ENCODE results near the gene DSC1. TPM values are rescaled to one million over a fixed set of nuclear protein-coding genes. Genes with fewer than 3 reads are reported as not detected.
"Not testable (repeated sequence)": the region's sequence is repeated elsewhere in the genome, so short reads cannot be mapped to it uniquely, and the experiment has no call there.

The DSC1 gene
- total and polyA plus RNA-seq, 2 of the 4 experiments (the other 2 are of a cell fraction): not detected

DNA sequence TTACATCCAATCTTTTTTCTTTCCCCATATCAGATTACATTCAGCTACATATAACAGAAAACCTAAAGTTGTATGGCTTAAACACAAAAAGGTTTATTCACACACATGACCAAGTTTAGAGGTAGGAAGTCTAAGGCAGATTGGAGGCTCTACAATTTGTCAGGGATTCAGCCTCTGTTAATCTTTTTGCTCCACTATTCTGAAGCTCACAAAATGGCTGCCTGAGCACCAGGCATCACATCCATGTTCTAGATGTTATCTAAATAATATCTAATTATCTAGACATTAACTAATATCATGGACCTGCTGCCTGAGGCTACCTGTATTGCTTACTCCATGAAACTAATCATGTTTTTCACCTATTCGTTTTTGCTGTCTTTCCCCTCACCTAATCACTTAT lies 36.8 kb downstream of the DSC1 start:
- no peak overlapping the region for H2AK5ac ChIP-seq (ENCODE audit: low read depth, low read length)
- no peaks in the 10 kb centered on the region for H3K9me3 ChIP-seq (ENCODE audit: control insufficient read depth, insufficient read depth, low read length)
- H3K4me3 ChIP-seq (ENCODE audit: insufficient read depth, low read depth, low read length): no peak overlapping the region
- in situ Hi-C loops (cut with MboI; ENCODE audit: low sequenced_read_pairs) (no loop called here), dilution Hi-C loops (cut with HindIII; ENCODE audit: low sequenced_read_pairs, unreplicated experiment) (no loop called here), intact Hi-C loops (cut with micrococcal nuclease) (no loop called here)
- H2AK9ac ChIP-seq (replicated peaks; ENCODE audit: low read depth, low read length, poor library complexity): no peak overlapping the region
- no peak overlapping the region for H4K5ac ChIP-seq (ENCODE audit: low read depth, low read length)
- no peak for TF ChIP-seq BHLHE40 (IDR thresholded peaks at IDR 0.05; ENCODE audit: low read depth, low read length)
- TF ChIP-seq NFE2L2 (IDR thresholded peaks at IDR 0.05; ENCODE audit: low read depth, low read length): no peak
- no peak for TF ChIP-seq RAD21 (IDR thresholded peaks at IDR 0.05; ENCODE audit: low read length)
- TF ChIP-seq MAZ (IDR thresholded peaks at IDR 0.05; ENCODE audit: borderline replicate concordance, low read depth, low read length): no peak
- H3K27ac ChIP-seq (ENCODE audit: insufficient read depth, low read length): no peak overlapping the region
- H4K8ac ChIP-seq (ENCODE audit: low read depth in 2 of 2, low read length in 2 of 2): no peak overlapping the region
- H2BK15ac ChIP-seq (ENCODE audit: low read depth, low read length): no peak overlapping the region
- no peak overlapping the region for H3K18ac ChIP-seq (ENCODE audit: low read depth, low read length)
- H3K4me2 ChIP-seq (ENCODE audit: low read depth, low read length): no peak overlapping the region
- H3K14ac ChIP-seq (replicated peaks; ENCODE audit: low read depth, low read length): no peak overlapping the region
- CTCF ChIA-PET: interaction anchor here (0.6 kb wide), 1 partner anchor 1088 kb away, joined by 5 read pairs; no protein-coding TSS in a partner anchor
- no peak overlapping the region for H3K56ac ChIP-seq (ENCODE audit: extremely low read depth, insufficient read depth, low read length)
- H2BK20ac ChIP-seq (ENCODE audit: low read depth, low read length): no peak overlapping the region
- no peak overlapping the region for H2AFZ ChIP-seq (replicated peaks; ENCODE audit: low read length, poor library complexity)
- POLR2A ChIA-PET (ENCODE audit: unreplicated experiment): no interaction called here
- no peaks in the 10 kb centered on the region for H3K79me1 ChIP-seq (ENCODE audit: low read depth in 1 of 2, low read length in 2 of 2)
- no peaks in the 10 kb centered on the region for H3K36me3 ChIP-seq (ENCODE audit: control insufficient read depth, insufficient read depth, low read length)
- no peak overlapping the region for H2BK120ac ChIP-seq (ENCODE audit: low read depth, low read length)
- no peak for ATAC-seq (ENCODE audit: low read depth)
- H3K9ac ChIP-seq (ENCODE audit: low read depth, low read length): no peak overlapping the region
- H3K4me1 ChIP-seq (ENCODE audit: control insufficient read depth, insufficient read depth, low read length): no peaks in the 10 kb centered on the region
- no peaks in the 10 kb centered on the region for H4K20me1 ChIP-seq (ENCODE audit: insufficient read depth, low read length)
- WGBS, 2 experiments (ENCODE audit: extremely low coverage in 2 of 2, insufficient read length in 1 of 2): no CpG with 5 or more reads among the region's 1 CpG
- H3K9me1 ChIP-seq (ENCODE audit: insufficient read depth, low read length): no peaks in the 10 kb centered on the region
- H4K91ac ChIP-seq (ENCODE audit: insufficient read depth, low read depth, low read length): no peak overlapping the region
- DNase-seq: no peak
- no peaks in the 10 kb centered on the region for H3K27me3 ChIP-seq (ENCODE audit: control insufficient read depth, insufficient read depth, low read length)
- no TSS peak for BruUV-seq (replicated peaks)
- H3K23ac ChIP-seq (ENCODE audit: low read depth, low read length): no peak overlapping the region
- H2BK5ac ChIP-seq (ENCODE audit: low read depth, low read length, poor library complexity, severe bottlenecking): no peak overlapping the region
- no peak overlapping the region for H3K4ac ChIP-seq (ENCODE audit: low read depth, low read length)

DNA sequence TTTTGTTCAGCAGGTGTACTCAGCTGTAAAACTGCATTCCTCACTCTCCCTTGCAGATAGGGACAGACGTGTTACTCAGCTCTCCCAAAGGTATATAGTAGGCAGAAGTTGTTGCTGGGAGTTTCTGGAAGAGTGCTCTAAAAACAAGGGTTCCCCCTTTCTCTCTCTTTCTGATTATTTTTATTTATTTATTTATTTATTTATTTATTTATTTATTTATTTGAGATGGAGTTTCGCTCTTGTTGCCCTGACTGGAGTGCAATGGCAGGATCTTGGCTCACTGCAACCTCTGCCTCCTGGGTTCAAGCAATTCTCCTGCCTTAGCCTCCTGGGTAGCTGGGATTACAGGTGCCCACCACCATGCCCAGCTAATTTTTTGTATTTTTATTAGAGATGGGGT lies 39.5 kb downstream of the DSC1 start:
- H2BK15ac ChIP-seq (ENCODE audit: low read depth, low read length); H3K9me3 ChIP-seq (ENCODE audit: control insufficient read depth, insufficient read depth, low read length); H3K4me3 ChIP-seq (ENCODE audit: insufficient read depth, low read depth, low read length); CTCF ChIA-PET; H3K14ac ChIP-seq (replicated peaks; ENCODE audit: low read depth, low read length); H3K27ac ChIP-seq (ENCODE audit: insufficient read depth, low read length); BruUV-seq (replicated peaks); H2AK5ac ChIP-seq (ENCODE audit: low read depth, low read length); POLR2A ChIA-PET (ENCODE audit: unreplicated experiment); H4K91ac ChIP-seq (ENCODE audit: insufficient read depth, low read depth, low read length); H2AFZ ChIP-seq (replicated peaks; ENCODE audit: low read length, poor library complexity); H4K20me1 ChIP-seq (ENCODE audit: insufficient read depth, low read length); H3K23ac ChIP-seq (ENCODE audit: low read depth, low read length); H3K9me1 ChIP-seq (ENCODE audit: insufficient read depth, low read length); H2BK5ac ChIP-seq (ENCODE audit: low read depth, low read length, poor library complexity, severe bottlenecking); H2AK9ac ChIP-seq (replicated peaks; ENCODE audit: low read depth, low read length, poor library complexity); H3K4me1 ChIP-seq (ENCODE audit: control insufficient read depth, insufficient read depth, low read length); in situ Hi-C loops (cut with MboI; ENCODE audit: low sequenced_read_pairs); H3K4me2 ChIP-seq (ENCODE audit: low read depth, low read length); H4K5ac ChIP-seq (ENCODE audit: low read depth, low read length); H2BK20ac ChIP-seq (ENCODE audit: low read depth, low read length); H3K18ac ChIP-seq (ENCODE audit: low read depth, low read length); DNase-seq; H3K27me3 ChIP-seq (ENCODE audit: control insufficient read depth, insufficient read depth, low read length); H2BK120ac ChIP-seq (ENCODE audit: low read depth, low read length); H3K79me1 ChIP-seq (ENCODE audit: low read depth in 1 of 2, low read length in 2 of 2); H4K8ac ChIP-seq (ENCODE audit: low read depth in 2 of 2, low read length in 2 of 2); H3K4ac ChIP-seq (ENCODE audit: low read depth, low read length); ATAC-seq (ENCODE audit: low read depth); H3K36me3 ChIP-seq (ENCODE audit: control insufficient read depth, insufficient read depth, low read length); H3K56ac ChIP-seq (ENCODE audit: extremely low read depth, insufficient read depth, low read length); dilution Hi-C loops (cut with HindIII; ENCODE audit: low sequenced_read_pairs, unreplicated experiment); H3K9ac ChIP-seq (ENCODE audit: low read depth, low read length); intact Hi-C loops (cut with micrococcal nuclease): not testable (repeated sequence)
- no CpG with 5 or more reads among the region's 2 CpGs for WGBS, 2 experiments (ENCODE audit: extremely low coverage in 2 of 2, insufficient read length in 1 of 2)
